ENCODE results near the gene DENND4A.
"Not testable (repeated sequence)": the region's sequence is repeated elsewhere in the genome, so short reads cannot be mapped to it uniquely, and the experiment has no call there.

Gene DENND4A

GRCh38 chr15:65832549-65833364, 40.7 kb upstream of the DENND4A start:
- no peak for TF ChIP-seq TAF1 (IDR thresholded peaks at IDR 0.05; ENCODE audit: borderline replicate concordance, low read depth, low read length)
- no peak for TF ChIP-seq POLR2A (IDR thresholded peaks at IDR 0.05; ENCODE audit: low read depth, low read length)
- no peak for TF ChIP-seq POLR2AphosphoS5 (IDR thresholded peaks at IDR 0.05; ENCODE audit: low read depth, low read length)
- no peak for FAIRE-seq
- no peak for DNase-seq (ENCODE audit: insufficient read length)

GRCh38 chr15:65829130-65829764, 37.2 kb upstream of the DENND4A start:
- DNase-seq (ENCODE audit: insufficient read length) (no peak), FAIRE-seq (peak; percentile 86)
- TF ChIP-seq POLR2A (IDR thresholded peaks at IDR 0.05; ENCODE audit: low read depth, low read length) (no peak), TAF1 (IDR thresholded peaks at IDR 0.05; ENCODE audit: borderline replicate concordance, low read depth, low read length) (no peak), POLR2AphosphoS5 (IDR thresholded peaks at IDR 0.05; ENCODE audit: low read depth, low read length) (no peak)

DNA sequence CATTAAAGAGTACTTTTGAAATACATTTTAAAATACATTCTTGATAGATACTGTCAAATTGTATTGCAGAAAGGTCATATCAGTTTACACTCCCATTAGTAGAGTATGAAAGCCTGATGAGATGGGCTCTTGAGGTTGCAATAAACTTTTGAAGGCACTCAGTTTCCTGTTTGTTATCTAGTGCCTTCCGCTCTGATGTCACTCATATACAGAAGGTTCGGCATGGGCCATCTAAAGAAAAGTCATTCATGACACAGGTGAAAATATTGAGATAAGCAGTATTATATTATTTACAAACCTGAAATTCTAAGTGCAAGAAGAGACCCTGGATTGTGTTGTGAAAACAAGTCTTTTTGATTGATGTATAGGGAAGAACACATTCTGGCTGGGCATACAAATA, 36.5 kb upstream of the DENND4A start:
- DNase-seq (ENCODE audit: insufficient read length), result no peak
- TF ChIP-seq TAF1 (IDR thresholded peaks at IDR 0.05; ENCODE audit: borderline replicate concordance, low read depth, low read length) (no peak), POLR2AphosphoS5 (IDR thresholded peaks at IDR 0.05; ENCODE audit: low read depth, low read length) (no peak), POLR2A (IDR thresholded peaks at IDR 0.05; ENCODE audit: low read depth, low read length) (no peak)
- no peak for FAIRE-seq

- DNase-seq (ENCODE audit: insufficient read length) (no peak), FAIRE-seq (no peak)
- TF ChIP-seq TAF1 (IDR thresholded peaks at IDR 0.05; ENCODE audit: borderline replicate concordance, low read depth, low read length) (no peak), POLR2A (IDR thresholded peaks at IDR 0.05; ENCODE audit: low read depth, low read length) (no peak), POLR2AphosphoS5 (IDR thresholded peaks at IDR 0.05; ENCODE audit: low read depth, low read length) (no peak)
These were observed 35.0 kb upstream of the DENND4A start for GRCh38 chr15:65827065-65827464.

DNA sequence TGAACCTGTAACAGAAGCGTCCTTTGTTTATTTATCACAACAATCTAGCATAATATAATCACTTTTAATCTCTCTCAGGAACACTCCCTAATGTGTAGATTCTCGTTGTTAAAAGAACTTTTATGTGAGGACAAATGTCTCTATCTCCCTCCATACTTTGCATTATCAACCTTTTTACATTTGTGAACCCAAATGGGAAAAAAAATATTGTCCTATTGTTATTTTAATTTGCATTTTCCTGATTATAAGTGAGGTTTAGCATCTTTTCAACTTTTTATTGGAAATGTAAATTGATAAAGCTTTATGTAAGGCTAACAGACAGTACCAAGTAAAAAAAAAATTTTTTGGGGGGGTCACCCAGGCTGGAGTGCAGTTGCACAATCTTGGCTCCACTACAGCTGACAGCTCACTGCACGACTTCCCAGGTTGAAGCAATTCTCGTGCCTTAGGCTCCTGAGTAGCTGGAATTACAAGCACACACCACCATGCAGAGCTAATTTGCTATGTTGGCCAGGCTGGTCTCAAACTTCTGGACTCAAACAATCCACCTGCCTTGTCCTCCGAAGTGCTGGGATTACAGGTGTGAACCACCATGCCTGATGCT, 33.0 kb upstream of the DENND4A start:
- TF ChIP-seq POLR2A (IDR thresholded peaks at IDR 0.05; ENCODE audit: low read depth, low read length) (no peak), TAF1 (IDR thresholded peaks at IDR 0.05; ENCODE audit: borderline replicate concordance, low read depth, low read length) (no peak), POLR2AphosphoS5 (IDR thresholded peaks at IDR 0.05; ENCODE audit: low read depth, low read length) (no peak)
- no peak for DNase-seq (ENCODE audit: insufficient read length)
- FAIRE-seq, result no peak

GRCh38 chr15:65824031-65824743, 32.1 kb upstream of the DENND4A start:
- FAIRE-seq, result peak; percentile 60
- DNase-seq (ENCODE audit: insufficient read length), result no peak
- TF ChIP-seq POLR2A (IDR thresholded peaks at IDR 0.05; ENCODE audit: low read depth, low read length), result no peak
- TF ChIP-seq TAF1 (IDR thresholded peaks at IDR 0.05; ENCODE audit: borderline replicate concordance, low read depth, low read length), result no peak
- TF ChIP-seq POLR2AphosphoS5 (IDR thresholded peaks at IDR 0.05; ENCODE audit: low read depth, low read length), result no peak

GRCh38 chr15:65822316-65822715, 30.2 kb upstream of the DENND4A start:
- FAIRE-seq (no peak), DNase-seq (ENCODE audit: insufficient read length) (no peak)
- TF ChIP-seq TAF1 (IDR thresholded peaks at IDR 0.05; ENCODE audit: borderline replicate concordance, low read depth, low read length), result no peak
- no peak for TF ChIP-seq POLR2AphosphoS5 (IDR thresholded peaks at IDR 0.05; ENCODE audit: low read depth, low read length)
- TF ChIP-seq POLR2A (IDR thresholded peaks at IDR 0.05; ENCODE audit: low read depth, low read length), result no peak

GRCh38 chr15:65821070-65821469, 29.0 kb upstream of the DENND4A start:
- DNase-seq (ENCODE audit: insufficient read length), result no peak
- no peak for FAIRE-seq
- TF ChIP-seq POLR2AphosphoS5 (IDR thresholded peaks at IDR 0.05; ENCODE audit: low read depth, low read length) (no peak), POLR2A (IDR thresholded peaks at IDR 0.05; ENCODE audit: low read depth, low read length) (no peak), TAF1 (IDR thresholded peaks at IDR 0.05; ENCODE audit: borderline replicate concordance, low read depth, low read length) (no peak)

DNA sequence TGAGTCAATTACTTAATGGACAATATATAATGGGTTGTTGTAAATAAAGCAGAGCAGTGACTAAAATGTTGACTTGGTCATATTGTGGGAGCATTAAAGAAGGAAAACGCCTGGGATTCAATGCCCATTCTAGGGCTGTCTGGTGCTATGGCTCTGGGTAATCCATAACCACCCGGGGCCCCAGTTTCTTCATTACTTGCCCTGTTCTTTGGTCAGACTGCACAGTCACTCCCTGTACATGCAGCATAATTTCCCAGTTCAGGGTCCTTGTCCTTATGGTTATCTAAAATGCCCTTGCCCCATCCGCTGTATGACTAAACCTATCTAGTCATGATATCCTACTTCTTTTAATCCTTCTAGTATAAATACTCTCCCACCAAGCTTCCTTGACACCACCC, 27.5 kb upstream of the DENND4A start:
- no peak for TF ChIP-seq POLR2AphosphoS5 (IDR thresholded peaks at IDR 0.05; ENCODE audit: low read depth, low read length)
- TF ChIP-seq POLR2A (IDR thresholded peaks at IDR 0.05; ENCODE audit: low read depth, low read length), result no peak
- TF ChIP-seq TAF1 (IDR thresholded peaks at IDR 0.05; ENCODE audit: borderline replicate concordance, low read depth, low read length), result no peak
- peak; percentile 48 for FAIRE-seq
- no peak for DNase-seq (ENCODE audit: insufficient read length)

- FAIRE-seq, result peak; percentile 89
- no peak for DNase-seq (ENCODE audit: insufficient read length)
- TF ChIP-seq POLR2A (IDR thresholded peaks at IDR 0.05; ENCODE audit: low read depth, low read length) (no peak), POLR2AphosphoS5 (IDR thresholded peaks at IDR 0.05; ENCODE audit: low read depth, low read length) (no peak), TAF1 (IDR thresholded peaks at IDR 0.05; ENCODE audit: borderline replicate concordance, low read depth, low read length) (no peak)
These were observed 27.0 kb upstream of the DENND4A start for GRCh38 chr15:65818927-65819562.

DNA sequence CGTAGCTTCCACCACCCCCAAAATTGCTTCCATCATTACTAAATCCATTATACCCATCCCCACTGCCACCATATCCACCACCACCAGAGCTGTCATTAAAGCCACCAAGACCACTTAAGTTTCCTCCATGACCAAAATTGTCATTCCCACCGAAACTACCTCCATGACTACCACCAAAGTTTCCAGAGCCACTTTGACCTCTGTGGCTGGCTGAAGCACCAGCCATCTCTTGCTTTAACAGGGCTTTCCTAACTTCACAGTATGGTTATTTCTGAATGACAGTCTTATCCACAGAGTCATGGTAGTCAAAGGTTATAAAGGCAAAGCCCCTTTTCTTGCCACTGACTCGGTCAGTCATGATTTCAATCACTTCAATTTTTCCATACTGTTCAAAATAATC, 24.3 kb upstream of the DENND4A start:
- no peak for FAIRE-seq
- no peak for TF ChIP-seq POLR2A (IDR thresholded peaks at IDR 0.05; ENCODE audit: low read depth, low read length)
- no peak for TF ChIP-seq POLR2AphosphoS5 (IDR thresholded peaks at IDR 0.05; ENCODE audit: low read depth, low read length)
- TF ChIP-seq TAF1 (IDR thresholded peaks at IDR 0.05; ENCODE audit: borderline replicate concordance, low read depth, low read length), result no peak
- DNase-seq (ENCODE audit: insufficient read length), result no peak

GRCh38 chr15:65816008-65816407, 23.9 kb upstream of the DENND4A start:
- FAIRE-seq; DNase-seq (ENCODE audit: insufficient read length): not testable (repeated sequence)

DNA sequence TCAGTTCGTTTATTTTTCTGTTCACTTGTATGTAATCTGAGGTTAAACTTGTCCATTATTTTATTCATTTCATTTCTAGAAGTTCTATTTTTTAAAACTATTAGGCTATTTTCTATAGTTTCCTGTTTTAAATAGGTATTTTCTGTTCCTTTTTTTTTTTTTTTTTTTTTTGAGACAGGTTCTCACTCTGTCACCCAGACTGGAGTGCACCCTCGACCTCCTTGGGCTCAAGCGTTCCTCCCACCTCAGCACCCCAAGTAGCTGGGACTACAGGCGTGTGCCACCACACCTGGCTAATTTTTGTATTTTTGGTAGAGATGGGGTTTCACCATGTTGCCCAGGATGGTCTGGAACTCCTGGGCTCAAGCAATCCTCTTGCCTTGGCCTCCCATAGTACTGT, 22.2 kb upstream of the DENND4A start:
- not testable (repeated sequence) for FAIRE-seq; DNase-seq (ENCODE audit: insufficient read length)

Data from GM12892 (cell line).